ENCODE results near the gene PAPPA2. TPM values are rescaled to one million over a fixed set of nuclear protein-coding genes. Genes with fewer than 3 reads are reported as not detected.

PAPPA2 gene
- total RNA-seq, 4 donors from 2014 or later: 0.23 to 0.51 (median 0.34) TPM

DNA sequence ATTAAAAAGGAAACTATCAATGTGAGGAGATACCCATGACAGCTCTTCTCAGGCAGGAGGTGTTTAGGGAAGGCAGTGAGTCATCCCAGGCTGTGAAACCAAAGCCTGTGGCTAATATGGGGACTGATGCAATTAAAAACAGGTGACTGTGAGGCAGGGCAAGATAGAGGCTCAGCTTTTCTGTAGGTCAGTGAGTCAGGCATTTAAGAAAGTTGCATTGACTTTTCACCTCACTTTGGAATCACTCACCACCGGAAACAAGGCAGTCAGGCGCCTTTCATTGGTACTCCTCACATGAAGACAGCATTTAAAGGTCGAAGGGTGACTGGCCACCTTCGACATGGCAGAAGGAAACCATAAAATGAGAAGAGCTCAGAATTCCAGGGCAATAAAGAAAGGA, 54.5 kb downstream of the PAPPA2 start:
- WGBS: 62% methylated on average over 4 of the region's 4 CpGs
- Histone ChIP-seq H3K36me3 (no peaks in the 10 kb centered on the region), H3K4me1 (no peaks in the 10 kb centered on the region), H3K9me3 (no peaks in the 10 kb centered on the region), H3K4me3 (no peak overlapping the region), H3K27me3 (no peaks in the 10 kb centered on the region), H3K27ac (no peak overlapping the region)
- TF ChIP-seq EP300 (IDR thresholded peaks at IDR 0.05) (no peak), POLR2AphosphoS5 (IDR thresholded peaks at IDR 0.05) (no peak), POLR2A (IDR thresholded peaks at IDR 0.05) (no peak)
- TF ChIP-seq, protein P1, sequence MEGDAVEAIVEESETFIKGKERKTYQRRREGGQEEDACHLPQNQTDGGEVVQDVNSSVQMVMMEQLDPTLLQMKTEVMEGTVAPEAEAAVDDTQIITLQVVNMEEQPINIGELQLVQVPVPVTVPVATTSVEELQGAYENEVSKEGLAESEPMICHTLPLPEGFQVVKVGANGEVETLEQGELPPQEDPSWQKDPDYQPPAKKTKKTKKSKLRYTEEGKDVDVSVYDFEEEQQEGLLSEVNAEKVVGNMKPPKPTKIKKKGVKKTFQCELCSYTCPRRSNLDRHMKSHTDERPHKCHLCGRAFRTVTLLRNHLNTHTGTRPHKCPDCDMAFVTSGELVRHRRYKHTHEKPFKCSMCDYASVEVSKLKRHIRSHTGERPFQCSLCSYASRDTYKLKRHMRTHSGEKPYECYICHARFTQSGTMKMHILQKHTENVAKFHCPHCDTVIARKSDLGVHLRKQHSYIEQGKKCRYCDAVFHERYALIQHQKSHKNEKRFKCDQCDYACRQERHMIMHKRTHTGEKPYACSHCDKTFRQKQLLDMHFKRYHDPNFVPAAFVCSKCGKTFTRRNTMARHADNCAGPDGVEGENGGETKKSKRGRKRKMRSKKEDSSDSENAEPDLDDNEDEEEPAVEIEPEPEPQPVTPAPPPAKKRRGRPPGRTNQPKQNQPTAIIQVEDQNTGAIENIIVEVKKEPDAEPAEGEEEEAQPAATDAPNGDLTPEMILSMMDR (IDR thresholded peaks at IDR 0.05): no peak
- DNase-seq (ENCODE audit: low spot score in 2 of 2): no peak

DNA sequence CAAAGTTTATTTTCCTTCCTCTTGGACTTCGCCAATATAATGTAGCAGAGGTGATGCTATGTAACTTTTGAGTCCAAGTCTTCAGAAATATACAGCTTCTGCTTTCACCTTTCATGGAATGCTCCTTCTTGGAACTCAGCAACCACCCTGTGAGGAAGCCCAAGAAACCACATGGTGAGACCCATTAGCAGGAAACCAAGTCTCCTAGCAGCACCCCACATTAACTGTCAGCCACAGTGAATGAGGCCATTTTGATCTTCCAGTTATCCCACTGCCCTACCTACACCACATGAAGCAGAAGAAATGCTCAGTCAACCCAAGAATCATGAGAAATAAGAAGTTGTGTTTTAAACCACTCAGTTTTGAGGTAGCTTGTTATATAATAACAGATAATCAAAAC, 58.2 kb downstream of the PAPPA2 start:
- no peak for DNase-seq (ENCODE audit: low spot score in 2 of 2)
- no peak overlapping the region for H3K27ac ChIP-seq
- WGBS: 81% methylated on average over 1 of the region's 1 CpG
- H3K4me3 ChIP-seq: no peak overlapping the region
- no peaks in the 10 kb centered on the region for H3K36me3 ChIP-seq
- no peaks in the 10 kb centered on the region for H3K4me1 ChIP-seq
- no peaks in the 10 kb centered on the region for H3K9me3 ChIP-seq
- H3K27me3 ChIP-seq: no peaks in the 10 kb centered on the region
- no peak for TF ChIP-seq POLR2A (IDR thresholded peaks at IDR 0.05)
- TF ChIP-seq EP300 (IDR thresholded peaks at IDR 0.05): no peak
- TF ChIP-seq, protein P1 (IDR thresholded peaks at IDR 0.05): no peak
- no peak for TF ChIP-seq POLR2AphosphoS5 (IDR thresholded peaks at IDR 0.05)

DNA sequence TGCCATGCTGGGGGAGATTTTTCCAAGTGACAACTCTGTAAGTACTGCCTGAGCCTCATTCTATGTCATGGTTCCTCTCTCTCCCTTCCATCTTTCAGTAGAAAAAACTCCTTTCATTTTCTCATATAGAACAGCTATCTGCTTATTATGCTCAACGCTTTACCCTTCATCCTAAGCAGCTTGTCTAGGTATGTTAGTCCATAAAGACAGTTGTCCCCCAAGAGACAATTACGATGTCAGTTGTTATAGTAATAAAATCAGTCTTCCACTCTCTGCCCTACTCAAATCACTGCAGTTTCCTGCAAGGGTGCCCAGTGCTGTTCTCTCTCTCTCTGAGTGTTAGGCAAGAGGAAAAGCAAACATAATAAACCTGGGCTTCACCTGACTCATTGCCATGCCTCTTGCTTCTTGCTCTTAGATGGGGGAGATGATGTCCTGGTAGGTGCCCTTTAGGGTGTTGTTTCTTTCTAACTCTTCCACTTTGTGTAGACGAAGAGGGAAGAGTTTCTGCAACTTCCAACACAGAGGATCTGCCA, 59.4 kb downstream of the PAPPA2 start:
- Histone ChIP-seq H3K4me3 (no peak overlapping the region), H3K36me3 (no peaks in the 10 kb centered on the region), H3K4me1 (no peaks in the 10 kb centered on the region), H3K9me3 (no peaks in the 10 kb centered on the region), H3K27me3 (no peaks in the 10 kb centered on the region), H3K27ac (no peak overlapping the region)
- DNase-seq (ENCODE audit: low spot score in 2 of 2): no peak
- TF ChIP-seq, protein P1 (IDR thresholded peaks at IDR 0.05): no peak
- TF ChIP-seq POLR2A (IDR thresholded peaks at IDR 0.05) (no peak), EP300 (IDR thresholded peaks at IDR 0.05) (no peak), POLR2AphosphoS5 (IDR thresholded peaks at IDR 0.05) (no peak)
- 73% methylated on average over 3 of the region's 3 CpGs for WGBS

DNA sequence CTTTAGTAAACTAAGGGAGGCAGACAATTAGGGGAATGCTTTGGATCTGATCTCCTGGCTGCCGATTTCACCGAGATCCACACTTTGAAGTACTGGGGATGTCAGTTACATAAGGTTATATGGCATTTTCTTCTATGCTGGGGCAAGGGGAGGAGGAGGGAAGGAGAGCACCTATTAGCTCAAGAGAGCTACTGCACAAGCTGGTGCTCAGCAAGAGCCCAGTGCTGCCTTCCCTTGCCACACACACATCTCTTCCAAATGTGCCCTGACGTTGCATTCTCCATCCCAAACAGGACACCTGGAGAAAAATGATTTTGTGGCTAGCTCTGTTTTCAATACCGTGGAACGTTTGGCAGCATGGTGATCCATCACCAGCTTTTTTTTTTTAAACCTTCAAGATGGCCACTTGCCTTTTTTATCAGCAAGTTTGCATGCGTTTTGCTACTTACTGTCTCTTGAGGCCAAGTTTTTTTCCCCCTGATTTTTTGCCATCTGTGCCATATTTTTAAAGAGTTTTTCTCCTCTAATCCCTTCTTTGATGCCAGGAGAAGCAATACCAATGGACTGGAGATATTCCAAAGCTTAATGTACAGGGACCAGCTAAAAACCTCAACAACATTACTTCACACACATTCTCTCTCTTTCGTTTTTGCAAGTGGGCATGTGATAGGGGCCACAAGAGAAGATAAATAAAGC, 66.6 kb downstream of the PAPPA2 start:
- no peaks in the 10 kb centered on the region for H3K4me1 ChIP-seq
- 63% methylated on average over 7 of the region's 7 CpGs for WGBS
- H3K36me3 ChIP-seq: no peaks in the 10 kb centered on the region
- TF ChIP-seq POLR2A (IDR thresholded peaks at IDR 0.05) (no peak), EP300 (IDR thresholded peaks at IDR 0.05) (no peak), POLR2AphosphoS5 (IDR thresholded peaks at IDR 0.05) (no peak)
- TF ChIP-seq, protein P1 (IDR thresholded peaks at IDR 0.05): no peak
- no peak overlapping the region for H3K27ac ChIP-seq
- H3K9me3 ChIP-seq: no peaks in the 10 kb centered on the region
- no peak for DNase-seq (ENCODE audit: low spot score in 2 of 2)
- no peak overlapping the region for H3K4me3 ChIP-seq
- H3K27me3 ChIP-seq: no peaks in the 10 kb centered on the region

DNA sequence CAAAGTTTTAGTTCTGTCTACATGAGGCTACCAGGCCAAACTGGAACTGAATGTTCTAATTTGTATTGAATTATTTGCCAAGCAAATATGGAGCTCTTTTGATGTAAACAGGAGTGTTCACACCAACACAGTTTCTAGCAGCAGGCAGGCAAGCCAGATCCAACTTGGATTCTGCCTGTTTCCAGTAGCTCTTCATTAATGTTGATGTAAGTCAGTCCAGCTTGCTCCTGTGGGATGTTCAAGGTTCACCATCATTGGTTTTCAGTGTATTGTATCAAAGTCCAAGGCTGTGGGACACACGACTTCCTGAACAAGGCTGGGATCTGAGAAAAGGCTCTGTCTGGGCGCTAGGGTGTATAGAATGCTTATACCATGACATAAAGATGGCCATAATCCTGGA, 68.1 kb downstream of the PAPPA2 start:
- TF ChIP-seq, protein P1 (IDR thresholded peaks at IDR 0.05): no peak
- no peak for TF ChIP-seq POLR2A (IDR thresholded peaks at IDR 0.05)
- no peak for TF ChIP-seq EP300 (IDR thresholded peaks at IDR 0.05)
- no peak for TF ChIP-seq POLR2AphosphoS5 (IDR thresholded peaks at IDR 0.05)
- H3K9me3 ChIP-seq: no peaks in the 10 kb centered on the region
- H3K4me3 ChIP-seq: no peak overlapping the region
- 86% methylated on average over 2 of the region's 2 CpGs for WGBS
- no peaks in the 10 kb centered on the region for H3K4me1 ChIP-seq
- no peaks in the 10 kb centered on the region for H3K36me3 ChIP-seq
- DNase-seq (ENCODE audit: low spot score in 2 of 2): no peak
- H3K27ac ChIP-seq: no peak overlapping the region
- H3K27me3 ChIP-seq: no peaks in the 10 kb centered on the region
